ENCODE data around the gene CDC45.
"Not testable (repeated sequence)": the region's sequence is repeated elsewhere in the genome, so short reads cannot be mapped to it uniquely, and the experiment has no call there.

Gene CDC45

DNA sequence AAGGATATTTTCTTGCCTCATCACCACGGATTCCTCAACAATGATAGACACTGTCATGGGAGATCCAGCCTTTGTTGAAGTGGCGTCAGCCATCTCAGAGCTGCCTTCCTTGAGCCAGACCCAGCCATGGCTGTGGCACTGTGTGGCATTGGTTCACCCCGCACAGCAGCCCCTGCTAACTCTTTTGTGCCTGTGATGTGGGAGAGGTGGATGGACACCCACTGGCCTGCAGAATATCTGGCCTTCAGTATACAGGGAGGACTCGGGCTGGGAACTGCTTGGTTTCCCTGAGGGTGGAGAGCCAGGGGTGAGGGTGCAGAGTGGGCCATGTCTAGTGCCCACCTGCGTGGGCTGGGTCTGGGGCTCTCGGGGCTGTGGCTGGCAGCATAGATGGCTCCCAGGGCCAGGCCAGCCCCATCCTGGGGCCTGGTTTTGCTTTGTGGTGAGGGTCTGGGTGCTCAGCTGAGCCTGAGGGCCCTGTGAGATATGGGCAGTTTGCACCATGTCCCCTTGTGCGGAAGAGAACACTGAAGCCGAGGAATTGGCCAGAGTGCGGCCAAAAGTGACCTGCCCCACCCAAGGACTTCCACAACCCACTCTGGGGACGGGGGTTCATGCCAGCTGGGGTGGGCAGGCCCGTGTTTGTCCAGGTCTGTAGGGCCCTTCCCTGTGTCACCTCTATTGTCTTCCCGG, 38.3 kb downstream of the CDC45 start:
- FAIRE-seq: no peak

DNA sequence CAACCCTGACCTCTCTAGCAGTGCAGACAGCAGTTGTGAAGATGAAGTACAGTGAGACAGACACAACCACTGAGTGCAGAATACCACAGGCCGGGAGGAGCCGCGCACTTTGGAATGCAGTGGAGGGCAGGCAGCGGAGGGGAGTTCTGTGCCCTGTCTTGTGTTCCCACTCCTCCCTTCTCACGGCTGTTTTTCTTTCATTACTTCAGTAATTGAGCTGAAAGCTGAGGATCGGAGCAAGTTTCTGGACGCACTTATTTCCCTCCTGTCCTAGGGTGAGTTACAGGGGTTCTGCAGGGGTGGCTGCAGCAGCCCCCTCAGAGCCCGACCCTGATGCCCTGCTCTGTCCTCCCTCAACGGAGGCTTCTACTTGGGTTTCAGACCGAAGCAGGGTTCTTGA, 38.9 kb downstream of the CDC45 start:
- no peak for FAIRE-seq

DNA sequence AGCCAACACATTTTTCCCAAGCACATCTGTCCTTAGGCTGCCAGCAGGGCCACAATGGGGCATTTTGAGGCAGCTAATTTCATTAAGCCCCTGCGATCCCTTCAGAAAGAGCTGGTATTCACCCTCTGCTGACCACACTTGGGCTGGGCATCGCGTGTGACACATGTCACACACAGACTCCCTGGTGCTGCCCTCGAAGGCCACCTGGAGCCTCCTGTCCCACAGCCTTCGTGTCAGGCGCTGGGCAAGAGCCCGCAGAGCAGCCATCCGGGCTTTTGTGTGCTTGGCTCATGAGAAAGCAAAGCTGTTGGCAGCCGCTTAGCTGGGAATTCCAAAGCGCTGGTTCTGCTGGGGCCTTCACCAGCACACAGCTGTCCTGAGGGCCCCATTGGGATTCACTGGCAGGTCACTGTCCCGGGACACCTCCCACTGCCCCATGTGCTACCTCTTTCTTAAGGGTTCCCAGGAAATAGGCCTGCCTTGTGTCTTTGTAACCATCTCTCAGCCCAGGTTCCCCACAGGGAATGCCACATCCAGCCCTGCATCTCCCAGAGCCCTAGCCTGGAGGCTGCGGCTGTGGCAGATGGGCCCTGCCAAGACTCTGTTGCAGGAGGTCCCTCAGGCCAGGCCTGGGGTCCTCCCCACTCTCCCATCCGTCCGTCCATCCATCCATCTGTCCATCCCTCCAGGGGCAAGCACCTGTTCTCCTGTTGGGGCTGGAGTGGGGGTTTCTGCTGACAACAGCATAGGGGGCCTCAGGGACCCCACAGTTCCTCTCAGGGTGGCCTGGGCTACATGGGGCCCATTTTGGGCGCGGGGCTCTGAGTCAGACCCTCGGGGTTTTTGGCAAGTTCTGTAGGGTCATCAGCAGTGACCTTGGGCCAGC, 39.6 kb downstream of the CDC45 start:
- no peak for FAIRE-seq

DNA sequence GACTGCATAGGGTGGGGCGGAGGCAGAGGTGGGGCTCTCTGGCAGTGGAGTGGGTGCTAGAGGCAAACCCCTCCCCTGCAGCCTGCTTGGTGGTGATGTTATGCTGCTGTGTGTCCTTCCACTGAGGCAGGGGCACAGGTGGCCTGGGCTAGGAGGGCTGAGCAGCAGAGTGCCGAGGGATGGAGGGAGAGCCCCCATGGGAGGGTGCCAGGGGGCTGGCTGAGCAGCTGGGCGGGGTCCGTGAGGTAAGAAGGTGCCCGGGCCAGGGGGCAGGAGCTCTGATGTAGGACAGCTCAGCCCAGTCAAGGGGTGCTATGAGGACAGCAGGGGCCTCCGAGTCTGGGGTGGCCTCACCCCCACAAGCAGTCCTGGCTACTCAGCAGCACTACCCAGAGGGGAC, 40.3 kb downstream of the CDC45 start:
- FAIRE-seq: no peak

DNA sequence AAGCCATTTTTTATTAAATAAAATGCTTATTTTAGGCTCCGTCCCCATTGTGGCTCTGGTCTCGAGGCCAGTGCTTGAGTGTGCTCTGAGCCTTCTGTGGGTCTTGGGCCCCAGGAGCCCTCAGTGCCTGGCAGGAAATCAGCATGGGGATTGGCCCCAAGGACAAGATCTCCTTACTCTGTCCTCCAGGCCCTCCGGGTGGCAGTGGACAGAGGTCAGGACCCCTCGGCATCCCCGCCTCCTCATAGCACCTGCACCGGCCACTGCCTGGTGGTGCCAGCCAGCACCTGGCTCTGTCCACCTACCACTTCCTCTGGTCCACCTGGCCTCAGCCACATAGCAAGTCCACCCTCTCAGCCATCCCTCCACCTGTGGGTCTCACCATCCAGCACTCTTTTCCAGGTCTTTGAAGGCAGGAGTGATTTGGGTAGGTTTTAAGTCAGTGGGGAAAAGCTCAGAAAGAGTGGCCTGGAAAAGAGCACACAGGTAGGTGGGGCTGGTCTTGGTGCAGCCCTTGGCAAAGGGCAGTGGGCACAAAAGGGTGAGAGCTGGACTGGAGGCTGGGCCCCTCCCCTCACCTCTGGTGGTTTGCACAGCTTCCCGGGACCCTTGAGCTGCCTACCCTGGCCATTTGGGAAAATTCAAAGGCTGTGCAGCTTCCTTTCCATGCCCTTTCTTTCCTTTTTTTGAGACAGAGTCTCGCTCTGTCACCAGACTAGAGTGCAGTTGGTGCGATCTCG, 41.0 kb downstream of the CDC45 start:
- FAIRE-seq: no peak

DNA sequence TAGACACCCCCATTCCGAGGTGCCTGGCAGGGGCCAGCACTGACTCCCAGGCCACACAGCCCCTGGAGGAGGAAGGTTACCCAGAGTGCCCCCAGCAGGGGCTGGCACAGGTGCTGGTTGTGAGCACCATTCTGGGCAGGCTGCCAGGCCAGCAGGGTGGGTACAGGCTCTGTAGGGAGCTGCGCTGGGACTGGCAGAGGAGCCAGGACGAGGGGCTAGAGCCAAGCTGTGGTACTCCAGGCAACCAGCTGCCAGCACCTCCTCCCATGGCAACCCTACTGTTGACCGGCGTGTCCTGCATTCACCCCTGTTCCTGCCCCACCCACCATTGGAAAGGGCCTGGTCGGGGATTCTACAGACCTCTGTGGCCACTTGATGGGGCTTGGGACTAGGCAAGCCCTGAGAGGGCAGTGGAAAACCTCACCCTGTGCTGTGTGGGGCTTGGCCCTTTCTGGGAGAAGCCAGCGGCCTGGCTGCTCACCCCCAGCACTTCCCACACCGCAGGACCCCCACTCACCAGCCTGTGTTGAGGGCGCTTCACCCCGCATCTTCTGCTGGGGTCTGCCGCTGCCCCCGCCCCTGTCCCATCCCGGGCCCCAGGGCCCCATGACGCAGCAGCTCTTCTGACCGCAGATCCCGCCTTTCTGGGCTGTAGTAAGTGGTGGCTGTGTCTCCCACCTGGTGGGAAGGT, 42.6 kb downstream of the CDC45 start:
- FAIRE-seq: no peak

DNA sequence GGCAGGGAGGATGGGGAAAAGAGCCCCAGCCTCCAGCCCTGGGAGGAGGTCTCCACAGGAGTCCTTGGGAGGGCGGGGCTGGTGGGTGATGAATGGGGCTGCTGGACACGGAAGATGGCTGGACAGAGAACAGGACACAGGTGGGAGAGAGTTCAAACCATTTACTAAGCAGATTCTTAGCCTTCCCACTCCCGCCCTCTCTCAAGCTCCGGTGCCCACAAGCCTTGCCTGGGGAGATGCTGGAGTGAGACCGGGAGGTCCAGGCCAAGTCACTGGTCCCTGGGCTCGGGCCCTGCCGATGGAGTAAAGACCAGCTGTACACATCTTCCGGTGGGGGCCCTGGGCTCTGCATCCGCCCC, 43.1 kb downstream of the CDC45 start:
- no peak for FAIRE-seq

DNA sequence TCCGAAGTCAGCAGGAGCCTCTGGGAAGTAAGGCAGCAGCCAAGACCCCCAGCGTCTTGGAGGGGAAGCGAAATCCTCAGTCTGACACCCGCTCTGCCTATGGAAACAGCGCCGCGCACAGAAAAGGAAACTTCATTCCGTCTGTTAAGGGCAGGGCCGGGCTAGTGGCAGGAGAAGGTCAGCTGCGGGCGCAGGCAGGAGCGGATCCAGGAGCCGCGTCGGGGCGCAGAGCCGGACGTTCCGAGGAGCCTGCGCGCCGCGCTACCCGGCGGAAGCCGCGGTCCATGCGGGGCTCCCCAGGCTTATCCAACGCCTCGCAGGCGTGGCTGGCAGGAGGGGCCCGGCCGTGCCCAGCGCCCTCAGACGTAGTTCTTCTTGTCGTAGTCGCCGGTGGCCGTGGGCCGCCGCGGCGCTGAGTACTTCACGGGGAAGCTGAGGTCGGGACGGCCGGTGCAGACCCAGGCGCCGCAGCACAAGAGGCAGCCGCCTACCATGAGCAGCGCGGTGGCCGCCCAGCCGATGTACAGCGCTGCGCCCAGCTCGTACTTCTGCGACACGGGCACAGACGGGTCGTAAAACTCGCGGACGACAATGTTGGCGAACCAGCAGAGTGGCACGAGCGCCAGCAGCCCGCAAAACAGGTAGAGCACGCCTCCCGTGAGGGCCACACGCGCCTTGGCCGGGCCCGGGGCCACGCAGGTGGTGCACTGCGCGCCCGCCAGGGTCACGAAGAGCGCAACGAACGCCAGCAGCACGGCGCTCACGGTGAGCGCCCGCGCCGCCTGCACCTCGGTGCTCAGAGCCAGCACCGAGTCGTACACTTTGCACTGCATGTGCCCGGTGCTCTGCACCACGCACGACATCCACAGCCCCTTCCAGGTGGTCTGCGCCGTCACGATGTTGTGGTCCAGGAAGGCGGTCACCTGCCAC, 43.8 kb downstream of the CDC45 start:
- FAIRE-seq: no peak

DNA sequence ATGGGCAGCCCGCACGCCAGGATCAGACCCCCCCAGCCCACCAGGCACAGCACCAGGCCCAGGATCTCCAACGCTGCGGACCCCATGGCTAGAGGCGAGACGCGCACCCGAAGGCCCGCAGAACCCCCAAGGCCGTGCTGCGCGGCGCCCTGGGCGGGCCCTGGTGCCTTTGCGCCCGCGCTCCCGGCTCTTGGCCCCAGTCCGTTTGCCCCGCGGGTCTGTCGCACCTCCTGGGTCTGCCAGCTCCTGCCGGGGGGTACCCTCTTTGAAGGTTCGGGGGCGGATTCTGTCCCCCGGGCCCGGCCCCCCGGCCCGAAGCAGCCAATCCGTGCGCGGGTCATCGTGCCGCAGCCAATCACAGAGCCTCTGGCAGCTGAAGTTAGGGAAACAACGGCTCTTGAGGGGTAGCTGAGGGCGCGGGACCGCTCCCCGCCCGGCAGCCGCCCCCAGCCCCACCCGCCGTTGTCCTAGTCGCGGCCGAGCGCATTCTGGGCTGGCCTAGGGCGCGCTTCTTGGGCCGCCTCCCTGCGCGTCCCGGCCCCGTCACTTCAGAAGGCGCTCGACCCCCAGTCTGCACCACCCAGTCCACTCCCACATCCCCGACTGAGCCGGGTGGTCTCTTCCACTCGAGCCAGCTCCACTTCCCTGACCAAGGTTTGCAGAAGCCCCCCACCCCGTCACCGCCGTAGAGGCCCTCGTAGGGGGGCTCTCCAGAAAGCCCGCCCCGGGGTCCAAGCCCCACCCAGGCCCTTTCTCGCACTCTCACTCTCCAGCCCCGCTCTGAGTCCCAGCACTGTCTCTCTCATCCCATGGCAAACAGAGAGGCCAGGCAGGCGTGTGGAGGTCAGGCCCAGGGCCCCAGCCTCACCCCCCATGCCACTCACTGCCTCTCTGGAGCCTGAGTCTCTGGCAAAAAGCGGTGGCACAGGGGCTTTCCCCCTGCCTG, 44.7 kb downstream of the CDC45 start, which contains the start of gene CLDN5:
TSS of gene CLDN5 (minus strand) at position 241 of the 946 bp plus-strand sequence. CDS start at position 86, 155 bp downstream.
- no peak for FAIRE-seq

DNA sequence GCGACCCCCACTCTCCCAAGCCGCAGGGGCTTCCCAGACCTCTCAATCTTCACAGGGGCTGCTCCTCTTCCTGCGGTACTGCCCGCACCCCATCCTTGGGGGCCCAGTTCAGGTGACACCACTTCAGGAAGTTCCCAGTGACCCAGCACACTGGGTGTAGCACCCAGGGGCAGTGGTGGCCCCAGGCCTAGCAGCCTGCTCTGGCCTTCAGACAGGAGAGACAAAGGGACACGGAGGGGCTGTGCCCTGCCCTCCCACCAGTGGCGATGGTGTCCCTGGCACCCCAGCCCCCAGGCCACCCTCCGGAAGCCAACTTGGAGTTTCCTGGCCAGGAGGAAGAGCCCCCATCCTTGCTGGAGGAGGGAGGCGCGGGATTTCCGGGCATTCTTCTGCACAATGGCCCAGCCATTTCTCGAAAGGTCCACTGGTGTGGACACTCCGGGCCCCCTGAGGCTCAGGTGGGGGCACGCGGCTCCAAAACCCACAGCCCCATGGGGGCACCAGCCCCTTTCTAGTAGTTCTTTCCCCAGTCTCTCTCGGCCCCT, 45.5 kb downstream of the CDC45 start:
- no peak for FAIRE-seq

DNA sequence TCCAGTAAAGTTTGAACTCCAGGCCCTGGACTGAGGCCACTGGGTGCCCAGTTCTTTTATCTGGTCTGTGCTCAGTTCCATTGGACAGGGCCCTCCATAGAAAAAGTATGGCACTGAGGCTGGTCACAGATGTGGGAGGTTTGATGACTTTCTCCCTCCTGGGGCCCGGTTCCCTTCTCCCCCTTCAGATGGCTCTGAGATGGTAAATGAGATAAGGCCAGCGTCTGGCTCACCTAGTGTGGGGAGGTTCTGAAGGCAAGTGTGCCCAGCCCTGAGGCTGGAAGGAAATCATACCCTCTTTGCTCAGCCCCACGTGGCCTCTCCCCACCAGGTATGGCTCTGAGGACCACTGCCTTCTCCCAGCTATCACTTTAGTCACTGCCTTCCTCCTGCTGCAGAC, 45.9 kb downstream of the CDC45 start:
- no peak for FAIRE-seq

DNA sequence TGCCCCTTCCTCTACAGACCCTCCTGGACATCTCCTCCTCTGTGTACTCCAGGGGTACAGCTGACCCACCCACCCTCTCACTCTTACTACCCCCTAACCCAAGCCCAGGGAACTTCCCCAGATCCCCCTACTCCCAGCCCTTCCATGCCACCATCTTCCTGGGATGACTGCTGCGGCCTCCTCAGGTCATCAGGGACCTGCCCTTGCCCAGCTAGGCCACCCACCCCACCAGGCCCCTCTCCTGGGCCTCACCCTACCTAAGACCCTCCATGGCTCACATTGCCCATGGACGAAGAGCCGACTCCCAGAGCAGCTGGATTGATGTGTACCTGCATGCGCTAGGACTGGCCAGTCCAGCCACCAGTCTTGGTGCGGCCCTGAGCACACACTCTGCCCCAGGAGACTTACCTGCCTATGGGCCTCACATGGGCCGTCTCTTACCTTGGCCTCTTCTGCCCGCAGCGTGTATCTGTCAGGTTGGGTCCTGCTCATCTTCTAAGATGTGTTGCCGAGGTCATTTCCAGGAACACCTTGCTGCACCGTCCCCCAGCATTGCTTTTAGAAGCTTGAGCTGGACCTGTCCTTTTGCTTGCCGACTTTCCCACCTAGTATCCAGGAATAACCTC, 46.5 kb downstream of the CDC45 start:
- no peak for FAIRE-seq

DNA sequence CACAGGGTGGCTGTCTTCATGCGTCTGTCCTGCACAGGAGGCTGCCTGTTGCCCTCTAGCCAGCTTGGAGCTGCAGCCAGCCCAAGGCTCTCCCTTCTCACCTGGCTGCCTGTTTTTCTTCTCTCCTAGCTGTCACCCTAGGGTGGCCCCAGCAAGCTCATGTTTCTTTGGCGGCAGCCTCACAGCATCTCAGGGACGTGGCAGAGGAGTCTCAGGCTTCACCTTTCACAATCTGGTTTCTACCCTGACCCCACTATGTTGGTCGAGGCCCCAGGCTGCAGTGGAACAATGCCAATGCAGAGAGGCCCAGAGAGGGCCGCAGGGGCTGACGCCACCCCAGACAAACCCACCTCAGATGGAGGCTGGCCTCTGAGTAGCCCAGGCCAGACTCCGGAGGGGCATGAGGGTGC, 47.0 kb downstream of the CDC45 start:
- FAIRE-seq: no peak

DNA sequence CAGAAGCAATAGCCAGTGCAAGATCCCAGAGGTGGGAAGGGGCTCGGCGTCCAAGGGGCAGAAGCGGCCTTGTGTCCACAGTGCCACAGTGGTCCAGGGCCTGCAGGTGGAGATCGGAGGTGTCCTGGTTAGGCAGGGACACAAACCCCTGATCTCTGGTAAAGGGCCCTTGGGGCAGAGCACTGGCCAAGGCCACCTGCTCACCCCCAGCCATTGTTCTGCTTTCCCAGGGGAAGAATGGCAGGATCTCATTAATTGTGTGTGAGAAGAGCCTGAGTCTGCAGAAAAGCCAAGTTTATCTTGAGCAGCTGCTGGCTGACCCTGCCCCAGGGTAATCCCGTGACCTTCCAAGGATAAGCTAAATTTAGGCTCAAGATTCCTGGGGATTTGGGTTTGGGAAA, 47.6 kb downstream of the CDC45 start:
- no peak for FAIRE-seq

DNA sequence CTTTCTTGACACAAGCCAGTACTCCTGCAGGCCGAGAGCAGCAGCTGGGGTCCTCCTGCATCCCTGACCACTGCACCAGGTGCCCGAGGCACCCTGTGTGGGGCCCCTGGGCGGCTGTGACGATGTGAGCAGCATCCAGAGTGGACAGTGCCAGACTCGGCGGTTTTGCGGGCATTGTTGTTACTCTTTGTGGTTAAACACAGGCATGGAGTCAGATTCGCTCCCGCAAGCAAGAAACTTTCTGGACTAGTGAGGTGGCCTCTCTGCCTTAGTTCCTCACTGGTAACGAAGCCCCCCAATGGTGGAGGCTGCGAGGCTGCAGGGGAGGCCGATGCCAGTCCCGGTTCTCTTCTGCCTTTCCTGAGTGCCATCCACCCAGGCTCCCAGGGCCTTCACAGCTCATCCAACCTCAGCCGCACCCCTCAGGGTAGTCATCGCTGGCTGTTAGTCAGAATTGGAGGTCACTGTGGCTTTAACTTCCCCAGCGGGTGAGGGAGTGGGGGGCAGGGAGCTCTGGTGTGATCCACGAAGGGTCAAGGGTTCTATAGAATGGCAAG, 48.2 kb downstream of the CDC45 start:
- FAIRE-seq: no peak

DNA sequence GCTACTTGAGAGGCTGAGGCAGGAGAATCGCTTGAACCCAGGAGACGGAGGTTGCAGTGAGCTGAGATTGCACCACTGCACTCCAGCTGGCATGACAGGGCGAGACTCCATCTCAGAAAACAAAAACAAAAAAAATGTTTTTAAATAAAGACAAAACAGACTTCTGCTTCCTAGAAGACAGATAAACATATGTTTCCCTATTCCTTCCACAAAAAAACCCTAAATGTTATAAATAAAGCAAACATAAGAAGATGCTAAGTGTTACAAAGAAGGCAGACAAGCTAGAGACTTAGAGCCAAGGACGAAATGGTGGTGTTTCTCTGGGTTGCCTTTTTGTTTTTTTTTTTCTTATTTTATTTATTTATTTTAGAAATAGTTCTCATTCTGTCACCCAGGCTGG, 50.1 kb downstream of the CDC45 start:
- no peak for FAIRE-seq

DNA sequence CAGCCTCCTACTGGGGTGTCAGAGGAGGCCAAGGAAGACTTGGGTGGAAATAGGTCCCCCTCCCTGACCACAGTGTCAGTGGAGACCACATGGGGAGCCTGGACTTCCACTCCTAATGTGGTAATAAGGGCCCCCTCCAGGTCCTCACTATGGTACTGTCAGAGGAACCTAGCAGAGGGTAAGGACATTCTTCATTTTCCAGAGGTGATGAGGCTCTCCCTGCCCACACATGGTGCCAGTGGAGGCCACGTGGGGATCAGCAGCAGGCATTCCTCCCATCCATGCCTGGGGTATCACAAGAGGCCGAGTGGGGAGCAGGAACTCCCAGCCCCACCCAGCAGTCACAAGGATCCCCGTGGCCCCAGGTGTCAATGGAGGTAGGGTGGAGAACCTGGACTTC, 51.0 kb downstream of the CDC45 start:
- FAIRE-seq: no peak

DNA sequence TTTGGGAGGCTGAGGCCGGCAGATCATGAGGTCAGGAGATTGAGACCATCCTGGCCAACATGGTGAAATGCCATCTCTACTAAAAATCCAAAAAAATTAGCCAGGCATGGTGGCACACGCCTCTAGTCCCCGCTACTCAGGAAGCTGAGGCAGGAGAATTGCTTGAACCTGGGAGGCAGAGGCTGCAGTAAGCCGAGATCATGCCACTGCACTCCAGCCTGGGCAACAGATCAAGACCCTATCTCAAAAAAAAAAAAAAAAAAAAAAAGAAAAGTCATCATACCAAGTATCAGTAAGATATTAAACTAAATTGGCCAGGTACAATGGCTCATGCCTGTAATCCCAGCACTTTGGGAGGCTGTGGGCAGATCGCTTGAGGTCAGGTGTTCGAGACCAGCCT, 51.6 kb downstream of the CDC45 start:
- FAIRE-seq: not testable (repeated sequence)

DNA sequence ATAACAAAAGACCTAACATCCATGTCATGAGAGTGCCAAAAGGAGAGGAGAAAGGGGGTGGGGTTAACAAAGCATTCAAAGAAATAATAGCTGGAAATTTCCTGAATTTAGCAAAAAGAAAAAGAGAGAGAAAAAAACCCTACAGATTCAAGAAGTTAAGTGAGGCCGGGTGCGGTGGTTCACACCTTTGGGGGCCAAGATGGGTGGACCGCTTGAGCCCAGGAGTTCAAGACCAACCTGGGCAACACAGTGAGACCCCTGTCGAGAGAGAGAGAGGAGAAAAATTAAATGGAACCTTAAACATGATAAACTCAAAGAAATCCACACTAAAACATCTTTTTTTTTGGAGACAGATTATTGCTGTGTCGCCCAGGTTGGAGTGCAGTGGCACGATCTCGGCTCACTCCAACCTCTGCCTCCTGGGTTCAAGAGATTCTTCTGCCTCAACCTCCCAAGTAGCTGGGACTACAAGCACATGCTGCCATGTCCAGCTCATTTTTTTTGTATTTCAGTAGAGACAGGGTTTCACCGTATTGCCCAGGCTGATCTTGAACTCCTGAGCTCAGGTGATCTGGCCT, 53.4 kb downstream of the CDC45 start:
- no peak for FAIRE-seq

Data from A204.1 (cell line).